AG20443 (cell line): ENCODE data around the gene TCF12.
A peak's percentile ranks its signal among the peaks of the same experiment; 100 is the strongest.

Experiments used
- DNase-seq: peaks from one replicate; pipeline ENCODE4 v3.0.0; 2012; ENCODE audit warnings: low spot score, mixed read lengths

The TCF12 gene

DNA sequence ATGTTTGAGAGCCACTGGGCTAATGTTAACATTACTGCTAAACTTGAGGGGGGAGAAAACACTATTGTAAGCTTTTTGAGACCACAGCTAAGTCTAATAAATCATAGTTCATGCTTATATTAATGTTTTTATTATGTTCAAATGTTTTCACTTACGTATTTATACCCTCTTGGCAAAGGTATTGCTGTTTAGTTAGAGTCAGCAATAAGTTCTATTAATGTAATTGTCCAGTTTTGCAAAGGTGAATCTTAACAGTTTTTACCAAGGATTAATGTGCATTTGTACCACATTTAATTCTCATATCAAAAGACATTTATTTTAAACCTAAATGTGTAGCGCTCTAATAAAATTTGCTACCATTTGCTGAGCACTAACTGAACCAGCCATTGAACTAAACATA lies 251.2 kb downstream of the TCF12 start:
- DNase-seq = no peak

DNA sequence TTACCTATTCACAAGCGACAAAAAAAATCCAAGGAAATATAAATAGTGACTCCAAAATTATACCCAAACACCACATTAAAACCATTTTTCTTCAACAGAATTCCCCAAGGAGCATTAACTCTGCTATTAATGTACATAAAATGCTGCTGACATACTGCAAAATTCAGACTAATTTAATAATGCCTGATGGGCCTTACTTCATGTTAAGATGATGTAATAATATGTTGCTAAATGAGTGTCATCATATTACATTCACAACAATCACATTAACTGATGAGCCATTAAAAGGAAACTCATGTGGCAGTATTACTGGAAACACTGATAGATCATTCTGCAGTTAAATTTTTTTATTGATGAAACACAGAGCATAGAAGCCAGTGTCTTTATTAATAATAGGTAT lies 253.0 kb downstream of the TCF12 start:
- no peak for DNase-seq

DNA sequence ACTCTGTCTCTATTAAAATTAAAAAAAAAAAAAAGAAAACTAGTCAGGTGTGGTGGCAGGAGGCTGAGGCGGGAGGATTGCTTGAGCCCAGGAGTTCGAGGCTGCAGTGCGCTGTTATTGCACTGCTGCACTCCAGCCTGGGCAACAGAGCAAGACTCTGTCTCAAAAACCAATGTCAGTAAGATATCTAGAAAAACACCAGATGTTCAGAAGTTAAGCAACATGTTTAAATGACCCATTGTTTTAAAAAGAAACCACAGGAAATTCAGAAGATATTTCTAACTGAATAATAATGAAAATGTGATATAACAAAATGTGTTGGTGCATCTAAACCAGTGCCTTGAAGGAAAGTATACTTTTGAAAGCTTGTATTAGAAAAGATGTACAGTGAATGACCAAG lies 254.5 kb downstream of the TCF12 start:
- DNase-seq = peak; percentile 9

DNA sequence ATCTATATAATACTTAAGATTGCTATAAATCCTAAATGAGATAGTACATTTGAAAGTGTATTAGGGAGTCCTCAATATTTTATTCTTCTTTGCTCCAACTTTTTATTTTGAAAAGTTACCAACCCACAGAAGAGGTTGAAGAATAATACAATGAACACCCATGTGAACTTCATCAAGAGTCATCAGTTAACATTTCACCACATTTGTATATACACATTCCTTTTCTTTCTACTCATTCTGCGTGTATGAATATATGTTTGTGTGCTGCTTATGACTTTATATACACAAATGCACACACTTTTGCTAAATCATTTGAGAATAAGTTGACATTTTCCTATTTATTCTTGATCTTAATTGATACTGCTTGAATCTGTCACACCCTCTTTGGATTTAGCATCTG lies 264.6 kb downstream of the TCF12 start:
- DNase-seq = no peak

DNA sequence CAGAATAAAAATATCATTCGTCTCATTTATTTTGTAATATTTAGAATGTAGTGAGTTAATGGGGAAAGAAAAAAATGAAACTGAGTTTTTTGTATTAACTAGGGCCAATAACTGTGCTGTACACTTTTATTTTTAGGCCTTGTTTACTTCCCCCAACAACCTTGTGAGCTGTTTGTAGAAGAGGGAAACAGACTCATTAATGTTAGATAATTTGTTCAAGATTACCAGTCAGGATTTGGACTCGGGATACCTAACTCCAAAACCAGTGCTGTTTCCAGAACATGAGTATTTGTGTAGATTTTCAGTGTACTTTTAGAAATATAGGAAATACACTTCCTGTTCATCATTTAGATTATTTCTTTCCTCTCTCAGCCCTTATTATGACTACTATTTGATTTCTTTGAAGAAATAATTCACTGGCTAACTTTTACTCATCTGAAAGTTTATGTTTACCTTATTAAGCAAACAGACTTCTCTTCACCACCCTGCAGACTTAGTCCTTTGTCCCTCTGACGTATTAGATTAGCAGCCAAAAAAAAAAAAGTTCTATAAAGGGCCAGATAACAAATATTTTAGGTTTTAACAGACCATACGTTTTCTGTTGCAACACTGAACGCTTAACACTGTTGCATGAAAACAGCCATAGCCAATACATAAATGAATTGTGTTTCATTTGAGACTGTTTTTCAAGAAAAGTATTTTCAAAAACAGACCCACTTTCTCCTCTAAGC lies 265.3 kb downstream of the TCF12 start:
- no peak for DNase-seq

DNA sequence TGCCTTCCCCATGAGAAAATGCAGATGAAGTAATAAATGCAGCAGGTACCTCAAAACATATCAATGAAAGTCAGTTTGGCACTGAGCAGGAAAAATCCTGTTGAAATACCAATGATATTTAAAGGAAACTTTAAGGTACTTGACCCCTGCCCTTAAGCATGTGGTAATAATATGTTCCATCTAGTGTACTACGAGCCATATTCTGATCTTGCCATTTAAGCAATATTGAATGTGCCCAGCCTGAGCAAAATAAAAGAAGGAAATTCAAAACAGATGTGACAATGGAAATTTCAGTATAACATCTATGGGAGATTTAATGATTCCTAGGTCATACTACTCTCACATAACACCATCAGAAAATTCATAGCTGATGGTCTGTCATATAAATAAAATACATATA lies 266.1 kb downstream of the TCF12 start:
- DNase-seq = no peak

DNA sequence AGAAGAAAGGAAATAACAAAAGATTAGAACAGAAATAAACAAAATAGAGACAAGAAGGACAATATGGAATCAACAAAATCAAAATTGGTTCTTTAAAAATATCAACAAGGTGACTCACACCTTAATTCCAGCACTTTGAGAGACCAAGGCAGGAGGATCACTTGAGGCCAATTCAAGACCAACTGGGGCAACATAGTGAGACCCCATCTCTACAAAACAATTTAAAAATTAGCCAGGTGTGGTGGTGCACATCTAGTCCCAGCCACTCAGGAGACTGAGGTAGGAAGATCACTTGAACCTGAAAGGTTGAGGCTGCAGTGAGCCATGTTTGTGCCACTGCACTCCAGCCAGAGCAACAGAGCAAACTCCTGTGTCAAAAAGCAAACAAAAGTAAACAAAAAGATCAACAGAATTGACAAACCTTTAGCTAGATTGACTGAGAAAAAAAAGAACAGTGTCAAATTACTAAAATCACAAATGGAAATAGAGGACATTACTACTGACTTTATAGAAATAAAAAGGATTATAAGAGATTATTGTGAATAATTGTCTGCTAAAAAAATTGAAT lies 267.1 kb downstream of the TCF12 start:
- no peak for DNase-seq

DNA sequence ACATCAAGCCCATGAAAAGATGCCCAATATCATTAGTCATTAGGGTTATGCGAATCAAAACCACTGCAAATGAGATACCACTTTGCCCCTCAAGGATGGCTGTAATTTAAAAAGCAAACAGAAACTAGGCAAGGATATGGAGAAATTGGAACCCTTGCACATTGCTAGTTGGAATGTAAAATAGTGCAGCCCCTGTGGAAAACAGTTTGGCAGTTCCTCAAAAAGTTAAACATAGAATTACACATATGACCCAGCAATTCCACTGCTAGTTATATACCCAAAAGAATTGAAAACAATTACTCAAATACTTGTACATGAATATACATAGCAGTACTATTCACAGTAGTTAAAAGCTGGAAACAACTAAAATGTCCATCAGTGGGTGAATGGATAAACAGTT lies 271.0 kb downstream of the TCF12 start:
- no peak for DNase-seq

DNA sequence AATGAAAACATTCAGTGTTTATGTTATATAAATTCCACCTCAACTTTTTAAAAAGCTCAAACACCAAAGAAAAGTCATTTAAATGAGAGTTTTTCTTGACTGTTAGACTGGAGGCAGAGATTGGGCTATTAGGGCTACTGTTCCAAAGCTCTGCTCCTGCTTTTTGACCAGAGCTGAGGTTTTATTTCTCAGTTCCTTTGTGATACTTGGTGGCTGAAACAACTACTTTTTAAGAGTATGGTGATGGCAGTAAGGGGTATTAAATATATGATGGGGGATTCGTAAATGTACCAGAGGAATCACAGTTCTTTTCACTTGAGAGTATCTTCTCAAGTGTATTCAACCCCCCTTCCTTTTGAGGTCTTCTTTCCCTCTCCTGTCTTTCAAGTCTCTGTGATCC lies 271.8 kb downstream of the TCF12 start:
- DNase-seq = no peak

DNA sequence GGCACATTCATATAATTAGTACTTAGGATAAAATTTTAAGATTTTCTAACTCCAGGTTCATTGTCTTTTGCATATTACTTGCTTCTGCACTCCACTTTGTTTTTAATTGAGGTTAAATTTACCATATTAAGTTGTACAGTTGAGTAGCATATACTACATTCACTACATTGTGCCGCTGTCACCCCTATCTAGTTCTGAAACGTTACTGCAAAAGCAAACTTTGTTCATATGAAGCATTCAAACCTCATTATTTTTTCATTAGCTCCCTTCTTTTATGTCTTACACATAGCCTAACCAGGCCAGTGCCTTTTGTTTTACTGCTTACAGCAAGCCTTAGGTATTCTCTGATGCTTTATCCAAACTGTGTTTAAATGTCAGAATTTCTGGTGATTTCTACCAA lies 274.7 kb downstream of the TCF12 start:
- DNase-seq = no peak

DNA sequence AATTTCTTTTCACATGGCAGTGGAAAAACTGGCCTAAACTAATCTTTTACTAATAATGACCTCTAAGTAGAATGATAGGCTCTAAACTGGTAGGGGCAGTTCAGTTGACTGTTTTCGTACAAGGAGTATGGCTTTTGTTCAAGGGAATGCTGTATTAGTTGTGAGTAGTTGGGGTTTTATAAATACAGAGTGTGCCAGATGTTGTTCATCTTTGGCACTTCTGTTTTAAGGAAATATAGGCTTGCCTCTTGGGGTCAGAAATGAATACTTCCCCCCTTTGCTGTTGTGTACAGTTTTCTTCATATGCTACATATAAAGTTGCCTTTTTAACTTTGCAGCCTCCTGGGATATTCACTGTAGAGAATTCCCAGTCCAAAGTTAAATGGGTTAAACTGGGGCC lies 276.9 kb downstream of the TCF12 start:
- no peak for DNase-seq

DNA sequence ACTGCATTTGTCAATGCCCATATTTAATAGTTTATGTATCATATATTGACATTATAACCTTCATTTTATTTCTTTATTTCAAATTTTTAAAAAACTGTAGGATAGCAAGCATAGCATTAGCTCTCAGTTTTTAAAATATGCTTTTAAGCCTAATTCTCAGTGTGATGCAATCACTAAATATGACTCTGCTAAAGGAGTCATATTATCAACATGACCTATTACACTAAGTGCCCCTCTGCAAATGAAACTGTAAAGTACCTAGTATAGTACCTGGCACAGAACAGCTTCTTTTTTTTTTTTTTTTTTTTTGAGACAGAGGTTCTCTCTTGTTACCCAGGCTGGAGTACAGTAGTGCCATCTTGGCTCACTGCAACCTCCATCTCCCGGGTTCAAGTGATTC lies 278.4 kb downstream of the TCF12 start:
- DNase-seq = no peak

DNA sequence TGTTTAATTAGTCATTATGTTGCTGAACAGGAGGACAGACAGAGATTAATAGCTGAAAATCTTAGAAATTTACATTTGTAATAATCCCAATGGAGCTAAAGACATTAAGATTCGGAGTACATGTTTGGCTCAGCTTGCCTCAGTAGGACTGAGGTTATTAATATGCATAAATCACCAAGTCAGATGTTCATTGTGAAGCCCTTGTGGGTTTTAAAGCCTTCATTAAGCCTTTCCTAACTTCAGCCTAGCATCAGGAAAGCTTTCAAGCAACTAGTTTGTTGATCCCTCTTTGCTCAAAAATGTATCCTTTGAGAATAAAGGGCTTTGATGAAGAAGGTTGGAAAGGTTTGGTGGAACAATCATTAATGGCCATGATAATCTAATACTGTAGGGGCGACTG lies 279.7 kb downstream of the TCF12 start:
- DNase-seq = no peak

DNA sequence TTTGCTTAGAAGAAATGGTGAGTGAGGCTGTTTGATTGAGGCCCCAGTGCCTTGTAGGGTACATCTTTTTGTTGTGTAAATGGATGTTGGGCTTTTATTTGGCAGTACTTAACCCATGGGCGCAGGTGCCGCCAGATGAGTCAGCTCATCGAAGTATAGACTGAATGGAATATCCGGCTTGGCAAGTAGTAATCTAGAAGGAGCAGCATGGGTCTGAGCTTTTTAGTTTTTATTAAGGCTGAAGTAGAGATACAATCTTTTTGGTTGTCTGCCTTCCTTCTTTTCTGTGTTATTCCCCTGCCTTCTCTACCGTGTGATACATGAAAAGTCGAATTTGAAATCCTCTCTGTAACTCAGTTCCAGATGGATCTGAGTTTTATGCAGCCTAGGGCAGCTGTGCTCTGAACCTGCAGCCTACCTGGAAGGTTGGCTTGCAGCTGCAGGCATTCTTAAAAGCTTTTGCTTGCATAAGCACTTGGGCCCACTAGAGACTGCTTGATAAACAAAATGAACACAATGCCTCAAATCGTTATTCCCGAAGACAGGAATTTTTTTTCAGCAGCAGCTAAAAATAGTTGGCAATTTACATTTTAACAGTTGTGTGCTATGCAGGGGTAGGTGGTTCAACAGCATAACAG lies 280.3 kb downstream of the TCF12 start:
- no peak for DNase-seq

DNA sequence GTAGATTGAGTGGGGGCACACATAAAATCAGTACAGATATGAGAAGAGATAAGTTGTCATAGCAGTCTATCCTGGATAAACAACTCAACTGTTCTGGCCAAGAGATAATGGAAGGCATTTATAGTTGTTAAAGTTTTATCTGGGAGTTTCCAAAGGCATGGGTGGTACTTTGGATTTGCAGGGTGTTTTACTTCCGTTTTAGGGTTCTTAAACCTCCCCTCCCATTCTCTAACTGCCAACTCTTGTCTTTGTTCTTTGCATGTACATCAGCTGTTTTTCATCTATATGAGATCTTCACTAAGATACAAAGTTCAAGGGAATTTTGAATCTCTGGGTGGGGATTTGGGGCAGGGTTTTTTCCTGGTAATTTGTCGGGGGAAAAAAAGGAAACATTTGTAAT lies 283.1 kb downstream of the TCF12 start:
- no peak for DNase-seq

DNA sequence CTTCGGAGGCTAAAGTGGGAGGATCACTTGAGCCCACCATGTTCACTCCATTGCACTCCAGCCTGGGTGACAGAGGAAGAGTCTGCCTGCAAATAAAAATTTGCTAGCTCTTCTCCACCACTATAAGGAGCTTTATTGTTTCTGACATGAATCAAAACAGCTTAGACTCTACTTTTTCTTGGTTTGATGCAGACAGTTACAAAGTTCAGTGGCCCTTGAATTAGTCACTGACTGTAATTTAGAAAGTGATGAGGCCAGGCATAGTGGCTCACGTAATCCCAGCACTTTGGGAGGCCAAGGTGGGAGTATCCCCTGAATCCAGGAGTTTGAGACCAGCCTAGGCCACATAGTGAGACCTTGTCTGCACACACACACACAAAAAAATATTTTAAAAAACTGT lies 285.5 kb downstream of the TCF12 start:
- no peak for DNase-seq

DNA sequence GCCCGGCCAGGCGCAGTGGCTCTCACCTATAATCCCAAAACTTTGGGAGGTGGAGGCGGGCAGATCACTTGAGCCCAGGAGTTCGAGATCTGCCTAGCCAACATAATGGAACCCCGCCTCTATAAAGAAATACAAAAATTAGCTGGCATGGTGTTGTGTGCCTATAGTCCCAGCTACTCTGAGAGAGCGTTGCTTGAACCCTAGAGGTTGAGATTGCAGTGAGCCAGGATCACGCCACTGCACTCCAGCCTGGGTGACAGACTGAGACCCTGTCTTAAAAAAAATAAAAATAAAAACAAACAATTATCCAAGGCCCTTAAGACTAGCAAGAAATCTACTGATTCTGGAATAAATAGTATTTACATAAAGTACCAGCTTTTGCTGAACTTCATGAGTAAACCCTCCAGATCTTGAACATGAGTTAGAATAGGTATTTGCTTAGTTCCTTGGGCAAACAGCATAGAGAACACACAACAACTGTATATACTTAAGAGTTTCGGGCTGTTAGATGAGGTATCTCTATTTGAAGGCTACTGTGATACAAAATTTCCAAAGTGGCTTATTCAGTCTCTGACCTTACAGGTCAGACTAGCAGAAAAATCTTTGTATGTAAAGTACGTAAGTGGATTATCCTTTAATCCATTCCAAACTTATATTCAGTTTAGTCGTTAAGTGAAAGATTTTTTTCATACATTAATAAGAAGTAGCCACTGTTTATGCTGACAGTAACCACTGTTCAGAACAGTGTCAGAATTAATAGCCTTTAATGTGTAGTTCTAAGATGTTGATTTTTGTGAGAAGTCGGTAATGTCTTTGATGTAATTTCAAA lies 286.8 kb downstream of the TCF12 start:
- no peak for DNase-seq

DNA sequence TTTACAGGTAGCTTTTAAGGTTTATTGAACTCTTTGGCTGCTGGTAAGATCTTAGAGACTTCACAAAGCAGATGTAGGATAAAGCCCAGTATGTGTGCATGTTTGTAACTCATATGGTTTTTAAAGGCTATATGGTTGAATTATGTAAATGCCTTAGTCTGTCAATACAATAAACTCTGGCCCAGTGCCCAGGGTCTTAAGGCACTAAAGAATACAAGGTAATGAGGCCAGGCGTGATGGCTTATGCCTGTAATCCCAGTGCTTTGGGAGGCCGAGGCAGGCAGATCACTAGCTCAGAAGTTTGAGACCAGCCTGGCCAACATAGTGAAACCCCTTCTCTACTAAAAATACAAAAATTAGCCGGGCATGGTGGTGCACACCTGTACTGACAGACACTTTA lies 287.6 kb downstream of the TCF12 start:
- DNase-seq = no peak

DNA sequence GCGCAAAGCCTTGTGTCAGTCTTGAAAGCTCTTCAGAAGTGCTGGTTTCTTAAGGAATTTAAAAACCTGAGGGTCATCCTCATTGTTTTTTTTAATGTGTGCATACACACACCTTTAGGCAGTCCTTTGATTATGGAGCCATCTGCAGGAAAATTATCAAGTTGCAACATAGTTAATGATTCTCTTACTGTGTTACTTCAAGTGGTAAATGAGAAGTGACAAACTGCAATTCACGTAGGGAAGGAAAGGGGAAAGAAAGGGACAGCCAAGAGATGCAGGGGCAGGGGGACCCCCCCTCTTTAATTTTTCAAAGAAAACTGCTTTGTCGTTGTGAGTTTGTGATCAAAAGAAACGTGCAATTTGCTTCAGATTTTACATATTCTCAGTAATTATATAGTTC lies 295.4 kb downstream of the TCF12 start:
- DNase-seq = peak; percentile 21

DNA sequence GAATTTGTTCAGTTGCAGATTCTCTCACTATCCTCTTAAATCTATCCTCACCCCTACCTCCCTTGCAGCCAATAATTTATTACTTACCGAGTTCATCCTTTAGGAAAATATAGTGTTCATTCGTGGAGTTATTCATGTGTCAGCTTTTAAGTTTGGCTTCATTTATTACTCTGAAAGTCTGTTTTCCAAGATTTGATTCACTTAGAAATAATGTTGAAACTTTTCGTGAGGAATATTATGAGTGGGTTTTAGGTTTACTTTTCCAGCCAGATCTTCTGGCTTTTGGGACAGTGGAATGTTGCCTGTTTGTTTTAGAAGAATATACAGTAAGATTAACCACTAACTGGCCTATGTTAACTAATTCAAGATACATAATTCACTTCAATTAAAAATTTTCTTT lies 296.9 kb downstream of the TCF12 start:
- no peak for DNase-seq

DNA sequence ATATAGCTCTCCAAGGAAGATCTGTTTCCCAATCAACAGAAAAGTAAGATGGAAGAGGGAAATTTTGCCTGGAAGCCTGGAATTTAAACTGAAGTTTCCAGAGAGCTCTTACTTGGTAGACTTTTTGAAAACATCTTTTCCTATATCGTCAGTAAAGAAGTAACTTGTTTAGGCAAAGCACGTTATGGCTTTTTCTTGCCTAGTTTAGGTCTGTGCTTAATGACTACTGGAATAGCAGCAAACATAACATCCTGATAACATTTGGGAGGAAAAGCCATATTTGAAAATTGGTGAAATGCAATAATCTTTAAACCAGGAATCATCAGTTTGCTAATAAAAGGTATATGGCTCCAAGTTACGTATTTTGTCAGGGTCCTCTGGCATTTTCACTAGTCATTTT lies 297.4 kb downstream of the TCF12 start:
- DNase-seq = no peak

DNA sequence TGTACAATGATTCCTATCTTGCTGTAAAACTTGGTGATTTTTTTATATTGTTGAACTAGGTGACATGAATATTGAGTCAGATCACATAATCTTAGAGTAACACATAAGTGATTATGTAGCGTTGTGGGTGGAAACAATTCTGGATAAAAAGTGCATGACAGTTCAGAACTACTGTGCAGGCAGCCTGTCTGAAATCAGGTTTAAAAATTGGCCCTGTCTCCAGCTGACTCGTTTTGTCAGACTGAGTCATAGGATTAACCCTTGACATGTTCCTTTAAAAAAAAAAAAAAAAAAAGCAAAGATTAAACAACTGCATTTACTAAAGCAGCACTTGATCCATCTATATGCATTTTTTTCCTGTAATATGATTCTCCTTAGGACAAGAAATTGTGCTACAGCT lies 297.8 kb downstream of the TCF12 start:
- DNase-seq = peak; percentile 33
